ENCODE measurements around the gene UBL7.

Gene UBL7

DNA sequence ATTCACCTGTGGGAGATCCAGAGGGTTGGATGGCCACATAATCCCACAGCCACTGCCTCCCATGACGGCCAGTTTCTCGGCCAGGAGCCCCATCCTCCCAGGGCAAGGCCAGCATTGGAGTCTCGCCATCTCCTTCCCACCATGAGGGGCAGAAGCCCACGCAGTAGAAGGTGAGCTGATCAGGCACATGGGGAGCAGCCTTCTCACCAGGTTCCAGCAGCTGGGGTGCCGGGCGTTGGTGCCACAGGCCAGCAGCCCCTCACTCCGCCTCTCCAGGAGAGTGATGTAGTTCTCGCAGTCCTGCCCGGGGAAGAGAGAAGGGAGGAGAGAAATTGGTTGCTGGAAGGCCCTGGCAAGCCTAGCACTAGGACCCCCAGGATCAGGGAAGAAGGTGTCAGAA is 43.3 kb downstream of the UBL7 start:
- H3K4me1 ChIP-seq (ENCODE audit: control insufficient read depth in 1 of 2, insufficient read depth in 1 of 2, low read depth in 1 of 2, low read length in 1 of 2): peaks cover 32 to 33% of the 10 kb centered on the region in 2 experiments
- H3K36me3 ChIP-seq: no peaks in the 10 kb centered on the region

DNA sequence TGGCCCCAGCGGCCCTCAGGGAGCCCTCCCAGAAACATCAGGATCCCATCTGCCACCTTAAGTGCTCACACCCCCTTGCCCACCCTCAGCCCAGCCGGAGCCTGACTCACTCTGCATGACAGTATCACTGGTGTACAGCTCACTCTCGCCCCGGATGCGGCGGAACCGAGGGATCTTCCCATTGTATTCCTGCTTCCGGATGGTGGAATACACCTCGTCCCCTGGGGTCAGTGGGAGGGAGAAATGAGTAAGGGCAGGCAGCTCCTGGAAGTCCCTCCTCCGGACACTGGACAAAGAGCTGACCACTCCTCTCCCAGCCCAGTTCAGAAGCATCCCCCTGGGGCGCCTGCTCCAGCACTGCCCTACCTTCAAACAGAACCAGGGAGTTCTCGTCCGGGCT is 43.7 kb downstream of the UBL7 start:
- no peaks in the 10 kb centered on the region for H3K36me3 ChIP-seq
- no peak overlapping the region for H3K4me3 ChIP-seq (ENCODE audit: low read depth in 1 of 2, low read length in 1 of 2)
- H3K4me1 ChIP-seq (ENCODE audit: control insufficient read depth in 1 of 2, insufficient read depth in 1 of 2, low read depth in 1 of 2, low read length in 1 of 2): peaks cover 28% of the 10 kb centered on the region in 2 experiments

More for the DNA sequence above, 43.3 kb downstream of the UBL7 start:
- Histone ChIP-seq H3K9me3 (no peaks in the 10 kb centered on the region), H3K27ac (no peak overlapping the region), H3K4me3 (ENCODE audit: low read depth in 1 of 2, low read length in 1 of 2) (no peak overlapping the region), H3K27me3 (no peaks in the 10 kb centered on the region)
- TF ChIP-seq, protein P1, sequence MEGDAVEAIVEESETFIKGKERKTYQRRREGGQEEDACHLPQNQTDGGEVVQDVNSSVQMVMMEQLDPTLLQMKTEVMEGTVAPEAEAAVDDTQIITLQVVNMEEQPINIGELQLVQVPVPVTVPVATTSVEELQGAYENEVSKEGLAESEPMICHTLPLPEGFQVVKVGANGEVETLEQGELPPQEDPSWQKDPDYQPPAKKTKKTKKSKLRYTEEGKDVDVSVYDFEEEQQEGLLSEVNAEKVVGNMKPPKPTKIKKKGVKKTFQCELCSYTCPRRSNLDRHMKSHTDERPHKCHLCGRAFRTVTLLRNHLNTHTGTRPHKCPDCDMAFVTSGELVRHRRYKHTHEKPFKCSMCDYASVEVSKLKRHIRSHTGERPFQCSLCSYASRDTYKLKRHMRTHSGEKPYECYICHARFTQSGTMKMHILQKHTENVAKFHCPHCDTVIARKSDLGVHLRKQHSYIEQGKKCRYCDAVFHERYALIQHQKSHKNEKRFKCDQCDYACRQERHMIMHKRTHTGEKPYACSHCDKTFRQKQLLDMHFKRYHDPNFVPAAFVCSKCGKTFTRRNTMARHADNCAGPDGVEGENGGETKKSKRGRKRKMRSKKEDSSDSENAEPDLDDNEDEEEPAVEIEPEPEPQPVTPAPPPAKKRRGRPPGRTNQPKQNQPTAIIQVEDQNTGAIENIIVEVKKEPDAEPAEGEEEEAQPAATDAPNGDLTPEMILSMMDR (IDR thresholded peaks at IDR 0.05): no peak

DNA sequence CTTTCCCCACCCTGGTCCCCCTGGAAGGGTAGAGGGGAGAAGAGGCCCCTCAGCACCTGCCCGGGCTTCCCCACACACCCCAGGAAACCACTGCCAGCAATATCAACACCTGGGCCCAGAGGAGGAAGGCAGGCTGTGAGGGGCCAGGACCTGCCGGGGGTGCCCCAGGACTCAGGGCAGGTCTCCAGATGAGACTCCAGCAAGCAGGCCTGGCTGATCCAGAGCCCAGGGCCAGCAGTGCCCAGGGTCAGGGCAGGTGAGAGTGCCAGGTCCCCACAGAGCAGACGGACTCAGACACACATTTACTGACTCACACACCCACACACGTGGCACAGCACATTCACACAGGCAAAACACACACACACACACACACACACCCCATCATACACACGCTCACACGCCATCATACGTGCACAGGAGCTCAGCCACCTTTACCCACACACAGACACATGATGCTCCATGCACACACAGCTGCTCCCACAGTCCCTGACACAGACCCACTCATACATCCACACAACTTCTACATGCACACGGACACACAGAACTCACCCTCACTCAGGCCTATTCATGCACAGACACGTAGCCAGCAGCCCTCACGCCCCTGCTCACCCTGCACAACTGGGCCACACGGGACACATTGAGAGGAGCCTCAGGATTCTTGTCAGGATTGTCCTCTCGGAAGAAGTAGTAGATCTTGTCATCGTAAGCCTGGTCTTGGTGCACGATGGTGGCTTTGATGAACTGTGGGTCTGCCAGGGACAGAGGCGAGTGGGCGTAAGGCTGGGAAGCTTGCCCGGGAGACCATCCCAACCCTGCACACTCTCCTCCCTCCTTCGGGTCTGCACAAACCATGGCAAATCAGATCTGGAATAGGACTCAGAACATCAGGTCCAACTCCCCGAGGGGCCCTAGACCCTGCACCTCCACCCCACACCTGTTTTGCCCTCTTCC is 44.7 kb downstream of the UBL7 start:
- Histone ChIP-seq H3K27me3 (no peaks in the 10 kb centered on the region), H3K9me3 (no peaks in the 10 kb centered on the region), H3K36me3 (no peaks in the 10 kb centered on the region), H3K4me1 (ENCODE audit: control insufficient read depth in 1 of 2, insufficient read depth in 1 of 2, low read depth in 1 of 2, low read length in 1 of 2) (peaks cover 24 to 25% of the 10 kb centered on the region in 2 experiments), H3K4me3 (ENCODE audit: low read depth in 1 of 2, low read length in 1 of 2) (no peak overlapping the region), H3K27ac (no peak overlapping the region)
- TF ChIP-seq, protein P1 (IDR thresholded peaks at IDR 0.05): no peak

More for the DNA sequence above, 43.7 kb downstream of the UBL7 start:
- no peak overlapping the region for H3K27ac ChIP-seq
- TF ChIP-seq, protein P1 (IDR thresholded peaks at IDR 0.05): no peak
- H3K9me3 ChIP-seq: no peaks in the 10 kb centered on the region
- H3K27me3 ChIP-seq: no peaks in the 10 kb centered on the region

DNA sequence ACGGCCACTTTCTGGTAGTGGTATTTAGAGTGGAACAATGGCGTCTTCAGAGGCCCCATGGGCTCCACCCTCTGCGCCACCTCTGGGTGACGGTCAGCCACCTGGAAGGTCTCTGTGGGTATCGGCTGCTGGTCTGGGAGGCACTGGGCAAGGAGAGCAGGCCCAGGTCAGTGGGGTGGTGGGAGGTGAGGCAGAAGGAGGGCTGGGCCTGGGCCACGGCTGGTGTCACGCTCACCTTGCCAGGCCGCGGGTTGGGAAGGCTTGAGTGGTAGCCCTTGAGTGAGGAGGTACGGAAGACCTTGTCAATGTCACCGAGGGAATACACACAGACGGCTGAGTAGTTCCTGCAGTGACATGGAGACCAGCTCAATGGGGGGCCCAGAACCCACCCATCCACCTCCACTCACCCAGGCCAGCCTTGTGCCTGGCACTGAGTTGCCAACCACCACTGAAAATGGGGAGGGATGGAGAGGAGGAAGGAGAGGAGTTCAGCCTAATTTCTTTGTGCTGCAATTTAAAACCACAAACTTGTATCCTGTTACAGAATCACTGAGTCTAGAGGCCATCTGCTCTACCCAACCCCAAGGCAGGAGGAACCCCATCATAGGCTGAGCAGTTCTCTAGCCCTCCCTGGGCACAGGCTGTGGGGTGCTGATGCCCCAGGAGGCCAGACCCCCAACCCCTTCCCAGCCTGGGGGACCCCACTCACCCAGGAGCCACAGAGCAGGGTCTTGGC is 46.2 kb downstream of the UBL7 start:
- Histone ChIP-seq H3K4me3 (ENCODE audit: low read depth in 1 of 2, low read length in 1 of 2) (no peak overlapping the region), H3K27me3 (no peaks in the 10 kb centered on the region), H3K9me3 (no peaks in the 10 kb centered on the region), H3K36me3 (no peaks in the 10 kb centered on the region), H3K27ac (no peak overlapping the region), H3K4me1 (ENCODE audit: control insufficient read depth in 1 of 2, insufficient read depth in 1 of 2, low read depth in 1 of 2, low read length in 1 of 2) (peaks cover 24 to 25% of the 10 kb centered on the region in 2 experiments)
- TF ChIP-seq, protein P1 (IDR thresholded peaks at IDR 0.05): no peak

DNA sequence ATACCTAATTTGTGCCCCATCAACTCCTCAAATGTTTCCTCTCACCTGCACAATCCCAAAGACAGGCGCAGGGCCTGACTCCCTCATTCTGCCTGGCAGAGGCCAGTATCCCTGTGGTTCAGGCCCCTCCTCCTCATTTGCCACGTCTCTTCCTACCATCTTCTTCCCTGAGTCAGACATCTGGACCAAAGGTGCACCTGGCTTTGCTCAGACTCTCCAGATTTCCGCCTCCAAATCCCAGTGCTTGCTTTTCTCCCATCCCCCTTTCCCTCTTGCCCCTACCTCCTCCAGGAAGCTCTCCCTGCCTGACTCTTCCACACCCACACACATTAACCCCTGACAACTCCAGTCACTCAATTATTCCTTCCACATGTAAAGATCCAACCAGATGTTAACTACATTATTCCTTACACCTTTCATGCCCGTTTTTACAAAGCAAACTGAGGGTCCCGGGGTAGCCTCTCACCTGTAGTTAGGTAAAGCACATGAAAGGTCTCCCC is 46.8 kb downstream of the UBL7 start:
- Histone ChIP-seq H3K9me3 (no peaks in the 10 kb centered on the region), H3K27ac (no peak overlapping the region), H3K4me1 (ENCODE audit: control insufficient read depth in 1 of 2, insufficient read depth in 1 of 2, low read depth in 1 of 2, low read length in 1 of 2) (peaks cover 24 to 25% of the 10 kb centered on the region in 2 experiments), H3K4me3 (ENCODE audit: low read depth in 1 of 2, low read length in 1 of 2) (no peak overlapping the region), H3K36me3 (no peaks in the 10 kb centered on the region), H3K27me3 (no peaks in the 10 kb centered on the region)
- TF ChIP-seq, protein P1 (IDR thresholded peaks at IDR 0.05): no peak
